GM12875 (cell line): ENCODE results near the gene AKAP13.

Experiments
- H3K4me3 ChIP-seq: one replicate; pipeline ENCODE4 v1.5.1; 2011; ENCODE audit warnings: low read depth, low read length, control low read depth
- TF ChIP-seq, protein P1 (sequence below): IDR thresholded peaks from 2 replicates; pipeline ENCODE4 v1.5.1; 2011; ENCODE audit warnings: low read depth, mild to moderate bottlenecking, control low read depth, inconsistent platforms, low read length, moderate library complexity, borderline replicate concordance; ENCODE audit not compliant: insufficient read depth

AKAP13 gene

DNA sequence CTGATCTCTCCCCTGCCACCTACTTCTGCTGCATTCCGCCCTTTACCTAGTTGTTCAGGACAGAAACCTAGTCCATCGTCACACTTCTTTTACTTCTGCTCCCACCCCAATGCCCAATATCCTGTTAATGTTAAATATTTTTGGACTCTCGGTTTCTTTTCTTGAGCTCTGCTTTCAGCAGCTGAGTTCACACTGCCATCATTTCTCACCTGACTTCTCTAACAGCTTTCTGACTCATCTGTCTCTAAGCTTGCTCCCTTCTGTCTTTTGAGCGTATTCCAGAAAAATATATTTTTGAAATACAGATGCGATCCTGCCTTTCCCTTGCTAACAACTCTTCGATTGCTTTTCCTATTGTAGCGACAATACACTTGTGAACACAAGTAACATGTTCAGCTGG, 231.0 kb downstream of the AKAP13 start:
- TF ChIP-seq, protein P1, sequence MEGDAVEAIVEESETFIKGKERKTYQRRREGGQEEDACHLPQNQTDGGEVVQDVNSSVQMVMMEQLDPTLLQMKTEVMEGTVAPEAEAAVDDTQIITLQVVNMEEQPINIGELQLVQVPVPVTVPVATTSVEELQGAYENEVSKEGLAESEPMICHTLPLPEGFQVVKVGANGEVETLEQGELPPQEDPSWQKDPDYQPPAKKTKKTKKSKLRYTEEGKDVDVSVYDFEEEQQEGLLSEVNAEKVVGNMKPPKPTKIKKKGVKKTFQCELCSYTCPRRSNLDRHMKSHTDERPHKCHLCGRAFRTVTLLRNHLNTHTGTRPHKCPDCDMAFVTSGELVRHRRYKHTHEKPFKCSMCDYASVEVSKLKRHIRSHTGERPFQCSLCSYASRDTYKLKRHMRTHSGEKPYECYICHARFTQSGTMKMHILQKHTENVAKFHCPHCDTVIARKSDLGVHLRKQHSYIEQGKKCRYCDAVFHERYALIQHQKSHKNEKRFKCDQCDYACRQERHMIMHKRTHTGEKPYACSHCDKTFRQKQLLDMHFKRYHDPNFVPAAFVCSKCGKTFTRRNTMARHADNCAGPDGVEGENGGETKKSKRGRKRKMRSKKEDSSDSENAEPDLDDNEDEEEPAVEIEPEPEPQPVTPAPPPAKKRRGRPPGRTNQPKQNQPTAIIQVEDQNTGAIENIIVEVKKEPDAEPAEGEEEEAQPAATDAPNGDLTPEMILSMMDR, result no peak
- H3K4me3 ChIP-seq, result no peak overlapping the region

- TF ChIP-seq, protein P1, result no peak
- H3K4me3 ChIP-seq, result no peak overlapping the region
These were observed 233.7 kb downstream of the AKAP13 start for GRCh38 chr15:85614059-85614458.

GRCh38 chr15:85615930-85616329, 235.5 kb downstream of the AKAP13 start:
- TF ChIP-seq, protein P1, result peak; percentile 45
- no peak overlapping the region for H3K4me3 ChIP-seq

- no peak overlapping the region for H3K4me3 ChIP-seq
- TF ChIP-seq, protein P1, result no peak
These were observed 236.2 kb downstream of the AKAP13 start for GRCh38 chr15:85616549-85617110.

DNA sequence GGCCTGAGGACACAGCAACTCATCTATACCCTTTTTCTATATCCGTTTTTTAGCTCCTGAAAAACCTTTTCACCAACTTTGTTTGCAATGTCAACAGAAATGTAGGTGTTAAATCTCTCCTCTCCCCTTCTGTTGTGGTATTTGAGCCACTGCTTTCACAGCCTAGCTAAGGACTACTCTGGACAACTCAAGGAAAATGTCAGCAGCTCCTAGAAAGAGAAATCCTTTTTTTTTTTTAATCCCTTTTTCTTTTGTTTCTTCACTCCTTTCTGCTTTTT, 237.8 kb downstream of the AKAP13 start:
- no peak overlapping the region for H3K4me3 ChIP-seq
- TF ChIP-seq, protein P1, result no peak

GRCh38 chr15:85618956-85619491, 238.6 kb downstream of the AKAP13 start:
- TF ChIP-seq, protein P1, result no peak
- no peak overlapping the region for H3K4me3 ChIP-seq

GRCh38 chr15:85619992-85620689, 239.7 kb downstream of the AKAP13 start:
- H3K4me3 ChIP-seq, result no peak overlapping the region
- TF ChIP-seq, protein P1, result no peak
